Measurements from ENCODE around the gene FADS6. TPM values are rescaled to one million over a fixed set of nuclear protein-coding genes. Genes with fewer than 3 reads are reported as not detected.
"Not testable (repeated sequence)": the region's sequence is repeated elsewhere in the genome, so short reads cannot be mapped to it uniquely, and the experiment has no call there.

Gene FADS6
- total RNA-seq, 2 experiments from 2014 or later: not detected

GRCh38 chr17:74907012-74907411 lies 13.6 kb upstream of the FADS6 start:
- H3K9me3 Mint-ChIP-seq: no peaks in the 10 kb centered on the region
- peaks cover 5% of the 10 kb centered on the region for H3K4me1 Mint-ChIP-seq
- H3K4me3 Mint-ChIP-seq: no peak overlapping the region
- peaks cover 13% of the 10 kb centered on the region for H3K27me3 Mint-ChIP-seq
- H3K36me3 Mint-ChIP-seq: no peaks in the 10 kb centered on the region
- no peak for DNase-seq
- no peak overlapping the region for H3K27ac Mint-ChIP-seq

- peaks cover 18% of the 10 kb centered on the region for H3K27me3 Mint-ChIP-seq
- H3K27ac Mint-ChIP-seq, H3K4me3 Mint-ChIP-seq, H3K9me3 Mint-ChIP-seq, DNase-seq, H3K36me3 Mint-ChIP-seq, H3K4me1 Mint-ChIP-seq: not testable (repeated sequence)
Measured at GRCh38 chr17:74906214-74906793, 12.9 kb upstream of the FADS6 start.

- Mint-ChIP-seq H3K4me1 (peaks cover 5% of the 10 kb centered on the region), H3K27ac (no peak overlapping the region), H3K36me3 (no peaks in the 10 kb centered on the region), H3K27me3 (peaks cover 18% of the 10 kb centered on the region), H3K4me3 (no peak overlapping the region), H3K9me3 (no peaks in the 10 kb centered on the region)
- no peak for DNase-seq
Measured at GRCh38 chr17:74904687-74905409, 11.4 kb upstream of the FADS6 start.

- no peak overlapping the region for H3K4me3 Mint-ChIP-seq
Measured at GRCh38 chr17:74903671-74904070, 10.2 kb upstream of the FADS6 start.

GRCh38 chr17:74903034-74903433 lies 9.6 kb upstream of the FADS6 start:
- no peak for DNase-seq
- Mint-ChIP-seq H3K27ac (no peak overlapping the region), H3K9me3 (no peaks in the 10 kb centered on the region), H3K4me3 (no peak overlapping the region), H3K36me3 (no peaks in the 10 kb centered on the region), H3K4me1 (peaks cover 5% of the 10 kb centered on the region), H3K27me3 (peaks cover 18% of the 10 kb centered on the region)

More at GRCh38 chr17:74903671-74904070, 10.2 kb upstream of the FADS6 start:
- no peak for DNase-seq
- Mint-ChIP-seq H3K4me1 (peaks cover 5% of the 10 kb centered on the region), H3K9me3 (no peaks in the 10 kb centered on the region), H3K27me3 (peaks cover 18% of the 10 kb centered on the region), H3K36me3 (no peaks in the 10 kb centered on the region), H3K27ac (no peak overlapping the region)

- no peak overlapping the region for H3K27ac Mint-ChIP-seq
- peaks cover 18% of the 10 kb centered on the region for H3K27me3 Mint-ChIP-seq
- no peaks in the 10 kb centered on the region for H3K36me3 Mint-ChIP-seq
- H3K4me3 Mint-ChIP-seq: no peak overlapping the region
- no peaks in the 10 kb centered on the region for H3K9me3 Mint-ChIP-seq
- peaks cover 5% of the 10 kb centered on the region for H3K4me1 Mint-ChIP-seq
- no peak for DNase-seq
Measured at GRCh38 chr17:74901353-74902135, 8.1 kb upstream of the FADS6 start.

- Mint-ChIP-seq H3K27ac (no peak overlapping the region), H3K4me1 (peaks cover 3% of the 10 kb centered on the region), H3K4me3 (no peak overlapping the region), H3K9me3 (no peaks in the 10 kb centered on the region), H3K36me3 (no peaks in the 10 kb centered on the region), H3K27me3 (peaks cover 30% of the 10 kb centered on the region)
- no peak for DNase-seq
Measured at GRCh38 chr17:74900208-74900607, 6.8 kb upstream of the FADS6 start.

GRCh38 chr17:74898376-74898946 lies 5.0 kb upstream of the FADS6 start:
- peaks cover 40% of the 10 kb centered on the region for H3K27me3 Mint-ChIP-seq
- no peak for DNase-seq
- H3K27ac Mint-ChIP-seq: no peak overlapping the region
- no peaks in the 10 kb centered on the region for H3K36me3 Mint-ChIP-seq
- H3K4me1 Mint-ChIP-seq: peaks cover 2% of the 10 kb centered on the region
- no peaks in the 10 kb centered on the region for H3K9me3 Mint-ChIP-seq
- no peak overlapping the region for H3K4me3 Mint-ChIP-seq

GRCh38 chr17:74893936-74894671 lies 671 bp upstream of the FADS6 start:
- H3K4me3 Mint-ChIP-seq: peak overlapping the region; percentile 48

GRCh38 chr17:74892013-74892841 lies 1.2 kb downstream of the FADS6 start:
- no peaks in the 10 kb centered on the region for H3K9me3 Mint-ChIP-seq
- H3K27ac Mint-ChIP-seq: no peak overlapping the region
- peaks cover 2% of the 10 kb centered on the region for H3K4me1 Mint-ChIP-seq
- no peak overlapping the region for H3K4me3 Mint-ChIP-seq
- no peak for DNase-seq
- H3K27me3 Mint-ChIP-seq: peaks cover 56% of the 10 kb centered on the region
- H3K36me3 Mint-ChIP-seq: no peaks in the 10 kb centered on the region

More at GRCh38 chr17:74893936-74894671, 671 bp upstream of the FADS6 start:
- no peak overlapping the region for H3K27ac Mint-ChIP-seq
- no peaks in the 10 kb centered on the region for H3K9me3 Mint-ChIP-seq
- peaks cover 2% of the 10 kb centered on the region for H3K4me1 Mint-ChIP-seq
- no peak for DNase-seq
- H3K27me3 Mint-ChIP-seq: peaks cover 54% of the 10 kb centered on the region
- no peaks in the 10 kb centered on the region for H3K36me3 Mint-ChIP-seq

GRCh38 chr17:74890554-74890953 lies 2.9 kb downstream of the FADS6 start:
- Mint-ChIP-seq H3K9me3 (no peaks in the 10 kb centered on the region), H3K4me3 (no peak overlapping the region), H3K36me3 (no peaks in the 10 kb centered on the region), H3K4me1 (peaks cover 2% of the 10 kb centered on the region), H3K27me3 (peaks cover 51% of the 10 kb centered on the region), H3K27ac (no peak overlapping the region)
- no peak for DNase-seq

GRCh38 chr17:74888469-74888868 lies 5.0 kb downstream of the FADS6 start:
- Mint-ChIP-seq H3K27ac (no peak overlapping the region), H3K4me1 (no peaks in the 10 kb centered on the region), H3K27me3 (peaks cover 35% of the 10 kb centered on the region), H3K9me3 (no peaks in the 10 kb centered on the region), H3K4me3 (no peak overlapping the region), H3K36me3 (no peaks in the 10 kb centered on the region)
- DNase-seq: no peak

- Mint-ChIP-seq H3K9me3 (no peaks in the 10 kb centered on the region), H3K4me1 (no peaks in the 10 kb centered on the region), H3K27ac (no peak overlapping the region)
Measured at GRCh38 chr17:74883241-74883745, 10.1 kb downstream of the FADS6 start.

More at GRCh38 chr17:74883241-74883745, 10.1 kb downstream of the FADS6 start:
- DNase-seq: no peak
- H3K27me3 Mint-ChIP-seq: peaks cover 15% of the 10 kb centered on the region
- H3K4me3 Mint-ChIP-seq: no peak overlapping the region
- no peaks in the 10 kb centered on the region for H3K36me3 Mint-ChIP-seq

Data from activated naive CD8-positive, alpha-beta T cell treated with anti-CD3 and anti-CD28 coated beads for 36 hours (primary cell).